Measurements from ENCODE around the gene USP40.

USP40 gene

GRCh38 chr2:233476651-233477547 is 89.7 kb downstream of the USP40 start:
- no peak for DNase-seq (ENCODE audit: low read depth in 3 of 3, low spot score in 1 of 3)

- no peak for DNase-seq (ENCODE audit: low read depth in 3 of 3, low spot score in 1 of 3)
Observed at GRCh38 chr2:233476063-233476410, 90.5 kb downstream of the USP40 start.

- DNase-seq (ENCODE audit: low read depth in 3 of 3, low spot score in 1 of 3): no peak
Observed at GRCh38 chr2:233474308-233475160, 92.0 kb downstream of the USP40 start.

- DNase-seq (ENCODE audit: low read depth in 3 of 3, low spot score in 1 of 3): no peak
Observed at GRCh38 chr2:233473878-233474277, 92.7 kb downstream of the USP40 start.

- no peak for DNase-seq (ENCODE audit: low read depth in 3 of 3, low spot score in 1 of 3)
Observed at GRCh38 chr2:233473386-233473791, 93.2 kb downstream of the USP40 start.

- no peak for DNase-seq (ENCODE audit: low read depth in 3 of 3, low spot score in 1 of 3)
Observed at GRCh38 chr2:233471291-233472035, 95.1 kb downstream of the USP40 start.

GRCh38 chr2:233470839-233471238 is 95.7 kb downstream of the USP40 start:
- DNase-seq (ENCODE audit: low read depth in 3 of 3, low spot score in 1 of 3): no peak

- no peak for DNase-seq (ENCODE audit: low read depth in 3 of 3, low spot score in 1 of 3)
Observed at GRCh38 chr2:233470011-233470687, 96.4 kb downstream of the USP40 start.

- DNase-seq (ENCODE audit: low read depth in 3 of 3, low spot score in 1 of 3): no peak
Observed at GRCh38 chr2:233469261-233470010, 97.1 kb downstream of the USP40 start.

- no peak for DNase-seq (ENCODE audit: low read depth in 3 of 3, low spot score in 1 of 3)
Observed at GRCh38 chr2:233468741-233469110, 97.9 kb downstream of the USP40 start.

- DNase-seq (ENCODE audit: low read depth in 3 of 3, low spot score in 1 of 3): no peak
Observed at GRCh38 chr2:233468047-233468740, 98.4 kb downstream of the USP40 start.

- no peak for DNase-seq (ENCODE audit: low read depth in 3 of 3, low spot score in 1 of 3)
Observed at GRCh38 chr2:233466991-233467603, 99.5 kb downstream of the USP40 start.

- DNase-seq (ENCODE audit: low read depth in 3 of 3, low spot score in 1 of 3): no peak
Observed at GRCh38 chr2:233464531-233465240, 101.9 kb downstream of the USP40 start.

GRCh38 chr2:233464056-233464455 is 102.5 kb downstream of the USP40 start:
- no peak for DNase-seq (ENCODE audit: low read depth in 3 of 3, low spot score in 1 of 3)

- no peak for DNase-seq (ENCODE audit: low read depth in 3 of 3, low spot score in 1 of 3)
Observed at GRCh38 chr2:233463586-233463985, 103.0 kb downstream of the USP40 start.

- DNase-seq (ENCODE audit: low read depth in 3 of 3, low spot score in 1 of 3): no peak
Observed at GRCh38 chr2:233462826-233463470, 103.6 kb downstream of the USP40 start.

- DNase-seq (ENCODE audit: low read depth in 3 of 3, low spot score in 1 of 3): no peak
Observed at GRCh38 chr2:233462202-233462785, 104.3 kb downstream of the USP40 start.

GRCh38 chr2:233461481-233461891 is 105.1 kb downstream of the USP40 start:
- DNase-seq (ENCODE audit: low read depth in 3 of 3, low spot score in 1 of 3): no peak

Data from stimulated activated CD4-positive, alpha-beta T cell treated with anti-CD3 and anti-CD28 coated beads, TNF-alpha, amount 100 ng/mL, for 1 hour (primary cell).